PFSK-1 (cell line): ENCODE results near the gene TEX38.

Experiments
- POLR2AphosphoS5 ChIP-seq: IDR thresholded peaks from 2 replicates; pipeline ENCODE4 v1.6.1; 2012; ENCODE audit warnings: low read depth, mild to moderate bottlenecking, control low read depth, low read length, moderate library complexity
- TAF1 ChIP-seq: IDR thresholded peaks from 2 replicates; pipeline ENCODE4 v1.6.1; 2012; ENCODE audit warnings: low read length, control low read depth, borderline replicate concordance; ENCODE audit not compliant: insufficient read depth

DNA sequence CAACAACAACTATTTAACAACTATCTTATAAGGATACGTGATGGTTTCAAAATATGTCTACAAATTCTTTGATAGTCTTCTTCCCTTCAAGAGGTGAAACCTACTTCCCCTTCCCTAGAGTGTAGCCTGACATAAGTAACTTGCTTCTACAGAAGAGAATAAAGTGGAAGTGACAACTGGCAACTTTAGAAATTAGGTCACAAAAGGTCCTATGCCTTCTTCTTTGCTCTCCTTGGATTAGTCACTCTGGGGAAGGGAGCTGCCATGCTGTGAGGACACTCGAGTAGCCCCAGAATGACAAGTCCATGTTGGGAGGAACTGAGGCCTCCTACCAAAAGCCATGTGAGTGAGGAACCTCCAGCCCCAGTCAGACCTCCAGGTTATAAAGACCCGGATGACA, 28.0 kb downstream of the TEX38 start:
- TF ChIP-seq POLR2AphosphoS5 (no peak), TAF1 (no peak)
